Activated T-helper 17 cell treated with anti-CD3 and anti-CD28 coated beads, Interleukin-2, amount 50 U/mL, for 72 hours (primary cell): ENCODE measurements around the gene NQO1. TPM values are rescaled to one million over a fixed set of nuclear protein-coding genes. Genes with fewer than 3 reads are reported as not detected.
"Not testable (repeated sequence)": the region's sequence is repeated elsewhere in the genome, so short reads cannot be mapped to it uniquely, and the experiment has no call there.

Experiments
- ATAC-seq: fragments of 150-1000 bp; cut with Tn5 transposase; replicated peaks from 2 replicates; pipeline ENCODE4 v1.10.0; 2021; ENCODE audit warnings: mild to moderate bottlenecking, moderate library complexity
- H3K27ac Mint-ChIP-seq: one replicate; pipeline ENCODE4 v1.8.0; 2022; ENCODE audit warnings: mixed read lengths
- H3K27me3 Mint-ChIP-seq: one replicate; pipeline ENCODE4 v1.8.0; 2022; ENCODE audit warnings: mixed read lengths
- H3K36me3 Mint-ChIP-seq: one replicate; pipeline ENCODE4 v1.8.0; 2022; ENCODE audit warnings: low read depth, mild to moderate bottlenecking, mixed read lengths
- H3K4me1 Mint-ChIP-seq: one replicate; pipeline ENCODE4 v1.8.0; 2022; ENCODE audit warnings: mixed read lengths
- H3K4me3 Mint-ChIP-seq: one replicate; pipeline ENCODE4 v1.8.0; 2022; ENCODE audit warnings: mild to moderate bottlenecking, mixed read lengths
- H3K9me3 Mint-ChIP-seq: one replicate; pipeline ENCODE4 v1.8.0; 2022; ENCODE audit warnings: mixed read lengths
- total RNA-seq, 2 donors: library from RNA; stranded (reverse); gene quantifications; one replicate each; pipeline ENCODE4 v1.2.3, GENCODE V29; 2022

Gene NQO1
- total RNA-seq, 2 donors from 2014 or later = 14.2 to 22.3 TPM

GRCh38 chr16:69754143-69754468 is 27.7 kb upstream of the NQO1 start:
- no peak for ATAC-seq
- peaks cover 23% of the 10 kb centered on the region for H3K4me1 Mint-ChIP-seq
- peaks cover 58% of the 10 kb centered on the region for H3K36me3 Mint-ChIP-seq
- H3K27me3 Mint-ChIP-seq = no peaks in the 10 kb centered on the region
- no peaks in the 10 kb centered on the region for H3K9me3 Mint-ChIP-seq
- H3K27ac Mint-ChIP-seq = peak overlapping the region; percentile 97
- H3K4me3 Mint-ChIP-seq = peak overlapping the region; percentile 99

GRCh38 chr16:69748694-69749345 is 22.5 kb upstream of the NQO1 start:
- Mint-ChIP-seq H3K4me3 (no peak overlapping the region), H3K27me3 (no peaks in the 10 kb centered on the region), H3K9me3 (no peaks in the 10 kb centered on the region), H3K4me1 (peaks cover 24% of the 10 kb centered on the region), H3K27ac (no peak overlapping the region), H3K36me3 (peaks cover 98% of the 10 kb centered on the region)
- no peak for ATAC-seq

- no peak for ATAC-seq
- Mint-ChIP-seq H3K4me1 (peaks cover 16% of the 10 kb centered on the region), H3K9me3 (no peaks in the 10 kb centered on the region), H3K27ac (peak overlapping the region; percentile 46), H3K27me3 (no peaks in the 10 kb centered on the region), H3K36me3 (peaks cover 98% of the 10 kb centered on the region), H3K4me3 (no peak overlapping the region)
These were observed 20.8 kb upstream of the NQO1 start for GRCh38 chr16:69747115-69747514.

- ATAC-seq = no peak
- Mint-ChIP-seq H3K9me3 (no peaks in the 10 kb centered on the region), H3K27ac (no peak overlapping the region), H3K27me3 (no peaks in the 10 kb centered on the region), H3K4me3 (no peak overlapping the region), H3K4me1 (peaks cover 14% of the 10 kb centered on the region), H3K36me3 (peaks cover 97% of the 10 kb centered on the region)
These were observed 19.6 kb upstream of the NQO1 start for GRCh38 chr16:69745959-69746358.

- peaks cover 95% of the 10 kb centered on the region for H3K36me3 Mint-ChIP-seq
- no peak overlapping the region for H3K4me3 Mint-ChIP-seq
- no peak overlapping the region for H3K27ac Mint-ChIP-seq
- ATAC-seq = no peak
- H3K27me3 Mint-ChIP-seq = no peaks in the 10 kb centered on the region
- peaks cover 14% of the 10 kb centered on the region for H3K4me1 Mint-ChIP-seq
- H3K9me3 Mint-ChIP-seq = no peaks in the 10 kb centered on the region
These were observed 18.9 kb upstream of the NQO1 start for GRCh38 chr16:69745232-69745612.

GRCh38 chr16:69744363-69745231 is 18.2 kb upstream of the NQO1 start:
- Mint-ChIP-seq H3K27ac (no peak overlapping the region), H3K9me3 (no peaks in the 10 kb centered on the region), H3K4me1 (peaks cover 14% of the 10 kb centered on the region), H3K27me3 (no peaks in the 10 kb centered on the region), H3K4me3 (no peak overlapping the region), H3K36me3 (peaks cover 98% of the 10 kb centered on the region)
- ATAC-seq = no peak

GRCh38 chr16:69741951-69742904 is 15.9 kb upstream of the NQO1 start:
- Mint-ChIP-seq H3K9me3 (no peaks in the 10 kb centered on the region), H3K27ac (no peak overlapping the region), H3K36me3 (peaks cover 80% of the 10 kb centered on the region), H3K4me1 (peaks cover 5% of the 10 kb centered on the region), H3K4me3 (no peak overlapping the region), H3K27me3 (no peaks in the 10 kb centered on the region)
- no peak for ATAC-seq

GRCh38 chr16:69741519-69741918 is 15.2 kb upstream of the NQO1 start:
- Mint-ChIP-seq H3K4me1 (peaks cover 5% of the 10 kb centered on the region), H3K4me3 (no peak overlapping the region), H3K27me3 (no peaks in the 10 kb centered on the region), H3K27ac (no peak overlapping the region), H3K36me3 (peaks cover 73% of the 10 kb centered on the region), H3K9me3 (no peaks in the 10 kb centered on the region)
- ATAC-seq = no peak

- no peak for ATAC-seq
- Mint-ChIP-seq H3K4me1 (no peaks in the 10 kb centered on the region), H3K27ac (no peak overlapping the region), H3K36me3 (no peaks in the 10 kb centered on the region), H3K4me3 (no peak overlapping the region), H3K9me3 (no peaks in the 10 kb centered on the region), H3K27me3 (no peaks in the 10 kb centered on the region)
These were observed 5.7 kb upstream of the NQO1 start for GRCh38 chr16:69732101-69732500.

GRCh38 chr16:69731280-69731679 is 4.9 kb upstream of the NQO1 start:
- not testable (repeated sequence) for H3K4me3 Mint-ChIP-seq, H3K36me3 Mint-ChIP-seq, H3K27ac Mint-ChIP-seq, H3K9me3 Mint-ChIP-seq, H3K4me1 Mint-ChIP-seq, H3K27me3 Mint-ChIP-seq, ATAC-seq

- H3K27ac Mint-ChIP-seq, H3K36me3 Mint-ChIP-seq, H3K27me3 Mint-ChIP-seq, H3K4me3 Mint-ChIP-seq, ATAC-seq, H3K9me3 Mint-ChIP-seq, H3K4me1 Mint-ChIP-seq: not testable (repeated sequence)
These were observed 2.7 kb upstream of the NQO1 start for GRCh38 chr16:69729030-69729429.

- Mint-ChIP-seq H3K27me3 (no peaks in the 10 kb centered on the region), H3K9me3 (no peaks in the 10 kb centered on the region), H3K27ac (peak overlapping the region; percentile 97), H3K4me3 (peak overlapping the region; percentile 100), H3K36me3 (peaks cover 6% of the 10 kb centered on the region), H3K4me1 (peaks cover 9% of the 10 kb centered on the region)
- no peak for ATAC-seq
These were observed 1.5 kb upstream of the NQO1 start for GRCh38 chr16:69727916-69728270.

- Mint-ChIP-seq H3K4me1 (peaks cover 9% of the 10 kb centered on the region), H3K4me3 (peak overlapping the region; percentile 100), H3K27ac (peak overlapping the region; percentile 97), H3K9me3 (no peaks in the 10 kb centered on the region), H3K36me3 (peaks cover 6% of the 10 kb centered on the region), H3K27me3 (no peaks in the 10 kb centered on the region)
- ATAC-seq = no peak
These were observed 664 bp downstream of the NQO1 start for GRCh38 chr16:69725480-69726312.

- Mint-ChIP-seq H3K36me3 (peaks cover 6% of the 10 kb centered on the region), H3K27ac (no peak overlapping the region), H3K9me3 (no peaks in the 10 kb centered on the region), H3K4me3 (peak overlapping the region; percentile 100), H3K4me1 (peaks cover 9% of the 10 kb centered on the region), H3K27me3 (no peaks in the 10 kb centered on the region)
- no peak for ATAC-seq
These were observed 1.3 kb downstream of the NQO1 start for GRCh38 chr16:69724981-69725479.
